Endothelial cell of umbilical vein (primary cell): ENCODE data around the gene NUCKS1. TPM values are rescaled to one million over a fixed set of nuclear protein-coding genes. Genes with fewer than 3 reads are reported as not detected.

Experiments used
- BruUV-seq: library from RNA; stranded (reverse); fragments of 400-500 nt; replicated peaks from 2 replicates; lab custom pipeline; 2021; lab: Mats Ljungman, UMichigan
- CTCF ChIA-PET: fragments of 300-600, 350-600 bp; sonication (Branson Sonifier 250); formaldehyde crosslinking; loops from one replicate; lab custom pipeline; 2021; ENCODE audit warnings: antibody characterized with exemption, inconsistent platforms; lab: Charles Lee
- POLR2A ChIA-PET: fragments of 300-600, 350-600 bp; sonication (Branson Sonifier 250); formaldehyde crosslinking; loops from one replicate; lab custom pipeline; 2021; ENCODE audit warnings: antibody characterized with exemption, inconsistent platforms; lab: Charles Lee
- DNase-seq: peaks from one replicate; pipeline ENCODE4 v3.0.0-alpha.2; 2011; ENCODE audit warnings: low read depth, low spot score
- FAIRE-seq: peaks from 2 replicates; lab custom pipeline; 2011; peaks lifted over from hg19 to GRCh38; lab: Jason Lieb, UNC
- H2AFZ ChIP-seq: 2 replicates; pipeline ENCODE4 v1.6.0; 2012; ENCODE audit warnings: low read depth, low read length, control low read depth, inconsistent platforms
- H3K27ac ChIP-seq: 2 replicates; pipeline ENCODE4 v1.5.1; 2011; ENCODE audit warnings: low read depth, mild to moderate bottlenecking, control low read depth, low read length, moderate library complexity; ENCODE audit not compliant: insufficient read depth
- H3K27me3 ChIP-seq, 2 experiments: 2 replicates each; pipeline versions ENCODE4 v1.6.0 to v1.6.1; 2011; ENCODE audit warnings: low read length in 2 of 2, mixed read lengths in 1 of 2; ENCODE audit not compliant: control insufficient read depth in 2 of 2, insufficient read depth in 2 of 2
- H3K36me3 ChIP-seq, 2 experiments: 2 replicates in 1 of 2; 3 replicates in 1 of 2; pipeline ENCODE4 v1.5.1; 2011; ENCODE audit warnings: low read length in 2 of 2, mild to moderate bottlenecking in 1 of 2, moderate library complexity in 1 of 2; ENCODE audit not compliant: control insufficient read depth in 2 of 2, insufficient read depth in 2 of 2; ENCODE audit errors: extremely low read depth in 1 of 2
- H3K4me1 ChIP-seq: 3 replicates; pipeline ENCODE4 v1.5.1; 2011; ENCODE audit warnings: mild to moderate bottlenecking, low read length; ENCODE audit not compliant: control insufficient read depth, insufficient read depth; ENCODE audit errors: extremely low read depth
- H3K4me2 ChIP-seq: 2 replicates; pipeline ENCODE4 v1.6.1; 2011; ENCODE audit warnings: low read length, control low read depth, mixed read lengths; ENCODE audit not compliant: insufficient read depth
- H3K4me3 ChIP-seq, 3 experiments: fragments of 200-600 bp in 1 of 3; sonication (generic), shearing (Covaris generic) in 1 of 3; replicated peaks in 1 of 3; 2 replicates each; pipeline ENCODE4 v1.5.1; 2011 to 2016; ENCODE audit warnings: control low read depth in 3 of 3, low read length in 3 of 3, mild to moderate bottlenecking in 2 of 3, inconsistent platforms in 1 of 3, low read depth in 1 of 3, moderate library complexity in 1 of 3; ENCODE audit not compliant: insufficient read depth in 1 of 3
- H3K79me2 ChIP-seq: 2 replicates; pipeline ENCODE4 v1.6.0; 2012; ENCODE audit warnings: low read length, inconsistent platforms; ENCODE audit not compliant: control insufficient read depth, insufficient read depth
- H3K9ac ChIP-seq: replicated peaks from 2 replicates; pipeline ENCODE3; 2011; ENCODE audit warnings: low read length, control low read depth; ENCODE audit not compliant: insufficient read depth; ENCODE audit errors: extremely low read depth
- H3K9me1 ChIP-seq: replicated peaks from 3 replicates; pipeline ENCODE4 v1.6.0; 2011; ENCODE audit warnings: mild to moderate bottlenecking, low read length; ENCODE audit not compliant: control insufficient read depth, insufficient read depth; ENCODE audit errors: extremely low read depth
- H3K9me3 ChIP-seq: replicated peaks from 2 replicates; pipeline ENCODE4 v1.5.1; 2012; ENCODE audit warnings: low read length, inconsistent platforms; ENCODE audit not compliant: control insufficient read depth, insufficient read depth
- H4K20me1 ChIP-seq: replicated peaks from 2 replicates; pipeline ENCODE3; 2011; ENCODE audit warnings: mild to moderate bottlenecking, low read length; ENCODE audit not compliant: control insufficient read depth, insufficient read depth; ENCODE audit errors: extremely low read depth
- EZH2 ChIP-seq: IDR thresholded peaks from 2 replicates; pipeline ENCODE4 v1.6.1; 2012; ENCODE audit warnings: borderline replicate concordance, low read depth, mild to moderate bottlenecking, moderate library complexity, low read length, inconsistent platforms; ENCODE audit not compliant: severe bottlenecking
- FOS ChIP-seq: IDR thresholded peaks from 2 replicates; pipeline ENCODE4 v1.6.1; 2011; ENCODE audit warnings: mild to moderate bottlenecking, low read length, moderate library complexity, borderline replicate concordance; ENCODE audit not compliant: insufficient read depth
- GATA2 ChIP-seq: IDR thresholded peaks from 2 replicates; pipeline ENCODE4 v1.7.0; 2011; ENCODE audit warnings: low read depth, mild to moderate bottlenecking, moderate library complexity, mixed read lengths, low read length; ENCODE audit not compliant: insufficient read length, insufficient read depth
- JUN ChIP-seq: IDR thresholded peaks from 2 replicates; pipeline ENCODE4 v1.6.1; 2011; ENCODE audit warnings: borderline replicate concordance, low read depth; ENCODE audit not compliant: insufficient read length, insufficient read depth
- MYC ChIP-seq: IDR thresholded peaks from one replicate; pipeline ENCODE4 v1.6.1; 2011; ENCODE audit warnings: mild to moderate bottlenecking, low read depth, low read length
- POLR2A ChIP-seq: IDR thresholded peaks from 2 replicates; pipeline ENCODE4 v1.6.1; 2012; ENCODE audit warnings: low read depth, mild to moderate bottlenecking, control low read depth, low read length
- POLR2AphosphoS5 ChIP-seq: IDR thresholded peaks from 2 replicates; pipeline ENCODE4 v1.6.1; 2012; ENCODE audit warnings: low read depth, mild to moderate bottlenecking, control low read depth, low read length, moderate library complexity; ENCODE audit not compliant: insufficient read depth
- dilution Hi-C: fragments of 300-500 bp; cut with MboI; formaldehyde crosslinking; loops from one replicate; pipeline ENCODE4 v1.15.0; 2019; ENCODE audit warnings: low sequenced_read_pairs; ENCODE audit not compliant: extremely low pct_ligation_motif_present
- intact Hi-C: fragments of 100-400 bp; cut with micrococcal nuclease; formaldehyde crosslinking; loops from one replicate; pipeline ENCODE4 v1.10.0; 2022
- polyA plus RNA-seq, 4 experiments: library from polyadenylated mRNA; depleted of rRNA in 3 of 4; stranded (reverse) in 3 of 4; unstranded in 1 of 4; fragments of >200 nt; gene quantifications; 2 replicates each; pipeline versions ENCODE4 v1.2.1 to v1.2.3, GENCODE V29; 2011 to 2012; ENCODE audit warnings: missing spikeins in 1 of 4
- total RNA-seq: library from RNA; stranded (reverse); gene quantifications from 2 replicates; pipeline ENCODE4 v1.2.3, GENCODE V29; 2021
- TF ChIP-seq, protein P1 (sequence below), 2 donors: IDR thresholded peaks; 1 replicate in 1 of 2; 2 replicates in 1 of 2; pipeline ENCODE4 v1.5.1; 2011; ENCODE audit warnings: low read length in 2 of 2, mild to moderate bottlenecking in 2 of 2, moderate library complexity in 2 of 2, control low read depth in 1 of 2, inconsistent platforms in 1 of 2, low read depth in 1 of 2; ENCODE audit not compliant: insufficient read depth in 1 of 2; ENCODE audit errors: extremely low read depth in 1 of 2
- TF ChIP-seq, protein P2 (sequence below): IDR thresholded peaks from 2 replicates; pipeline ENCODE4 v1.6.1; 2011; ENCODE audit not compliant: insufficient read depth, insufficient read length

NUCKS1 gene
- total and polyA plus RNA-seq, 2 donors (not counting 3 experiments of a cell fraction or from before 2014, with no cell fraction given): 53.7 to 282 TPM

DNA sequence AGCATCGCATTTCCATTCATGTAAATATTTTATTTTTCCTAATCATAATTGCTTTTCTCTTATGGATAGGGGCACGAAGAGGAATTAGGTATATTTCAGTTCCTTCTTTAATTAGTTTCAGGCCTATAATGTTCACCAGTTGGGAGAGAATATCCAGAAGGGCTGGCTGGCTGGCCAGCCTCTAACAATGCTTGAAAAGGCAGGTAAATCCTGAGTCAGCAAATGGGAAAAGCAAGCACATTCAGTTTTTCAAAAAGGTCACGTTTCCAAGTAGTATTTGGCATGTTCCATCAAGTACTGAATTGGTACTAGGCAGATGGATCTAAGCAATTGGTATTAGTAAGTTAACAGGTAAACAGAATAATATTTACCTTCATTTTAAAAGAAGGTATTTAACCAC is 17.3 kb upstream of the NUCKS1 start:
- no peak for FAIRE-seq
- intact Hi-C loops: no loop called here
- no TSS peak for BruUV-seq

More for the DNA sequence above, 17.3 kb upstream of the NUCKS1 start:
- Histone ChIP-seq H3K9me1 (no peaks in the 10 kb centered on the region), H3K27ac (no peak overlapping the region), H3K9me3 (no peaks in the 10 kb centered on the region), H3K79me2 (no peaks in the 10 kb centered on the region), H3K9ac (no peak overlapping the region), H3K36me3 (peaks cover 0 to 2% of the 10 kb centered on the region in 2 experiments), H3K4me2 (no peak overlapping the region), H2AFZ (no peak overlapping the region), H3K4me3 (no peak overlapping the region), H3K27me3 (no peaks in the 10 kb centered on the region), H4K20me1 (no peaks in the 10 kb centered on the region), H3K4me1 (peaks cover 4% of the 10 kb centered on the region)
- POLR2A ChIA-PET: no interaction called here
- dilution Hi-C loops: no loop called here
- CTCF ChIA-PET: no interaction called here
- TF ChIP-seq, protein P1, sequence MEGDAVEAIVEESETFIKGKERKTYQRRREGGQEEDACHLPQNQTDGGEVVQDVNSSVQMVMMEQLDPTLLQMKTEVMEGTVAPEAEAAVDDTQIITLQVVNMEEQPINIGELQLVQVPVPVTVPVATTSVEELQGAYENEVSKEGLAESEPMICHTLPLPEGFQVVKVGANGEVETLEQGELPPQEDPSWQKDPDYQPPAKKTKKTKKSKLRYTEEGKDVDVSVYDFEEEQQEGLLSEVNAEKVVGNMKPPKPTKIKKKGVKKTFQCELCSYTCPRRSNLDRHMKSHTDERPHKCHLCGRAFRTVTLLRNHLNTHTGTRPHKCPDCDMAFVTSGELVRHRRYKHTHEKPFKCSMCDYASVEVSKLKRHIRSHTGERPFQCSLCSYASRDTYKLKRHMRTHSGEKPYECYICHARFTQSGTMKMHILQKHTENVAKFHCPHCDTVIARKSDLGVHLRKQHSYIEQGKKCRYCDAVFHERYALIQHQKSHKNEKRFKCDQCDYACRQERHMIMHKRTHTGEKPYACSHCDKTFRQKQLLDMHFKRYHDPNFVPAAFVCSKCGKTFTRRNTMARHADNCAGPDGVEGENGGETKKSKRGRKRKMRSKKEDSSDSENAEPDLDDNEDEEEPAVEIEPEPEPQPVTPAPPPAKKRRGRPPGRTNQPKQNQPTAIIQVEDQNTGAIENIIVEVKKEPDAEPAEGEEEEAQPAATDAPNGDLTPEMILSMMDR (IDR thresholded peaks at IDR 0.05; ENCODE audit: extremely low read depth in 1 of 2, insufficient read depth in 1 of 2, low read depth in 1 of 2, low read length in 2 of 2): no peak
- TF ChIP-seq MYC (no peak), GATA2 (no peak), FOS (no peak), JUN (no peak), EZH2 (no peak), POLR2AphosphoS5 (no peak), POLR2A (no peak)
- TF ChIP-seq, protein P2, sequence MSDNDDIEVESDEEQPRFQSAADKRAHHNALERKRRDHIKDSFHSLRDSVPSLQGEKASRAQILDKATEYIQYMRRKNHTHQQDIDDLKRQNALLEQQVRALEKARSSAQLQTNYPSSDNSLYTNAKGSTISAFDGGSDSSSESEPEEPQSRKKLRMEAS: no peak
- DNase-seq: no peak
